Measurements from ENCODE around the gene ZNF281.
"Not testable (repeated sequence)": the region's sequence is repeated elsewhere in the genome, so short reads cannot be mapped to it uniquely, and the experiment has no call there.

Gene ZNF281

DNA sequence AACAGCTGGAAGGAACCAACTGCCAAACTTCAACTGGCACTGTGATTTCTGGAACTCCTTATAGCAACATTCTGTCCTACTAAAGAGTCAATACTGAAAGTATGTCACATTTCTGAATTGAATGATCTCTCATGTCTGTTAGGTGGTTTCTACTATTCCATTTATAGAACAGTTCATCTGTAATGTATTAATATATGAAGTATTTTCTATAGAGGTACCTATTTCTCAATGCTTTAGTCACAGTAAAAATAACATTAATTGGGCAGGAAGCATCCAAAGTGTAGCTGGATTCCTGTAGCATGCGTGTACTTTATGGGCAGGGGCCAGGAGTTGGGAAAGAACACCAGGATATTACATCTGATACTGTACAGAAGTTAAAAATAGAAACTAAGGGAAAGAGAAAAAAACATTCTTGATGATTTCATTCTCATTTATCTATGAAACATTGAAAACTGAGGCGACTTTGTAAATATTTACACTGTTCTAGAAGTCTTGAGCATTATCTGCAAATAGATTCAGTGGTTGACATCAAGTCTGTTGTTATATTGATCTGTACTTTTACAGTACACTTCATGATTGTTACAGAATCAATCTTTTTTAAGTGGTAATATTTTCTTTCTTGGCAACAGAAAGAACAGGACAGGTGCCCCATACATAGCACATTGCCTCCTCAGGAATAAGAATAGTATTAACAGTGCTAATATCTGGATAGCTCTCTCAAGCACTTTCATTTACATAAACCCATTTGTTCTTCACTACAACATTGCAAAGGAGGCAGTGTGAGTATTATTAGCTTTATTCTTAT is 6.2 kb upstream of the ZNF281 start:
- Mint-ChIP-seq H3K9me3 (no peaks in the 10 kb centered on the region), H3K36me3 (ENCODE audit: insufficient read depth) (no peaks in the 10 kb centered on the region), H3K27ac (no peak overlapping the region), H3K27me3 (no peaks in the 10 kb centered on the region), H3K4me1 (ENCODE audit: low read depth in 2 of 2) (no peaks in the 10 kb centered on the region), H3K4me3 (no peak overlapping the region)
- ATAC-seq (replicated peaks), result no peak
- DNase-seq, result no peak

DNA sequence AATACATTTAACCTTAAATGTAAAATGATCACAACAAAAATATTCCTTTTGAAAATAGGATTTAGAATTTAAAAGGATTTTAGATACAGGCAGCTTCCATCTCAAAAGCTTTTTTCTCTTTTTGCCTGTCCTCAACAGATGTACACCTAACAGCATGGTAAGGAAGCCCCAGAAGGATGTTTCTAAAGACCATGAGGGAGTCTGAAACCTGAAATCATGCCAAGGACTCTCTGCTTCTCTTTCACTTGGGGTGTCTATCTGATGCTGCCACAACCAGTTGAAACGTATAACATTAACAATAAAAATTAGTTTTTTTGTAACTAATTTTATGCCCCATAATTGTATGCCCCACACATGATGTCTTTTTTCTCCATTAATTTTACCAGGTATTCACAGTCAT is 5.4 kb upstream of the ZNF281 start:
- ATAC-seq (replicated peaks), result no peak
- H3K9me3 Mint-ChIP-seq, result no peaks in the 10 kb centered on the region
- H3K36me3 Mint-ChIP-seq (ENCODE audit: insufficient read depth), result peaks cover 4% of the 10 kb centered on the region
- no peaks in the 10 kb centered on the region for H3K27me3 Mint-ChIP-seq
- H3K4me1 Mint-ChIP-seq (ENCODE audit: low read depth in 2 of 2), result peaks cover 2 to 6% of the 10 kb centered on the region in 2 donors
- no peak for DNase-seq
- no peak overlapping the region for H3K4me3 Mint-ChIP-seq
- H3K27ac Mint-ChIP-seq, result no peak overlapping the region

DNA sequence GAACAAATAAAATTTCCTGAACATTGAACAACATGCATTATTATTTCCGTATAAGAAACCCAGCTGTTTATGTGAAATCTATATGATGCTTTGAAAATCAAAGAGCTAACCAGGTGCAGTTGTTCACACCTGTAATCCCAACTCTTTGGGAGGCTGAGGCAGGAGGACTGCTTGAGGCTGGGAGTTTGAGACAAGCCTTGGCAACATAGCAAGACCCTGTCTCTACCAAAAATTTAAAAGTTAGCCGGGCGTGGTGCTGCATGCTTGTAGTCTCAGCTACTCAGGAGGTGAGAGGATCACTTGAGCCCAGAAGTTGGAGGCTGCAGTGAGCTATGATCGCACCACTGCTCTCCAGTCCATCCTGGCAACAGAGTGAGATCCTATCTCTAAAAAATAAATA is 4.8 kb upstream of the ZNF281 start:
- Mint-ChIP-seq H3K27me3 (no peaks in the 10 kb centered on the region), H3K36me3 (ENCODE audit: insufficient read depth) (peaks cover 9% of the 10 kb centered on the region), H3K9me3 (no peaks in the 10 kb centered on the region), H3K4me3 (no peak overlapping the region), H3K27ac (no peak overlapping the region), H3K4me1 (ENCODE audit: low read depth in 2 of 2) (peaks cover 7 to 12% of the 10 kb centered on the region in 2 donors)
- DNase-seq, result no peak
- ATAC-seq (replicated peaks), result no peak

- not testable (repeated sequence) for DNase-seq; H3K9me3 Mint-ChIP-seq; H3K27ac Mint-ChIP-seq; H3K4me3 Mint-ChIP-seq; ATAC-seq (replicated peaks); H3K27me3 Mint-ChIP-seq
- peaks cover 15% of the 10 kb centered on the region for H3K36me3 Mint-ChIP-seq (ENCODE audit: insufficient read depth)
- peaks cover 11 to 17% of the 10 kb centered on the region in 2 donors for H3K4me1 Mint-ChIP-seq (ENCODE audit: low read depth in 2 of 2)
Observed at GRCh38 chr1:200413766-200414165, 3.9 kb upstream of the ZNF281 start.

DNA sequence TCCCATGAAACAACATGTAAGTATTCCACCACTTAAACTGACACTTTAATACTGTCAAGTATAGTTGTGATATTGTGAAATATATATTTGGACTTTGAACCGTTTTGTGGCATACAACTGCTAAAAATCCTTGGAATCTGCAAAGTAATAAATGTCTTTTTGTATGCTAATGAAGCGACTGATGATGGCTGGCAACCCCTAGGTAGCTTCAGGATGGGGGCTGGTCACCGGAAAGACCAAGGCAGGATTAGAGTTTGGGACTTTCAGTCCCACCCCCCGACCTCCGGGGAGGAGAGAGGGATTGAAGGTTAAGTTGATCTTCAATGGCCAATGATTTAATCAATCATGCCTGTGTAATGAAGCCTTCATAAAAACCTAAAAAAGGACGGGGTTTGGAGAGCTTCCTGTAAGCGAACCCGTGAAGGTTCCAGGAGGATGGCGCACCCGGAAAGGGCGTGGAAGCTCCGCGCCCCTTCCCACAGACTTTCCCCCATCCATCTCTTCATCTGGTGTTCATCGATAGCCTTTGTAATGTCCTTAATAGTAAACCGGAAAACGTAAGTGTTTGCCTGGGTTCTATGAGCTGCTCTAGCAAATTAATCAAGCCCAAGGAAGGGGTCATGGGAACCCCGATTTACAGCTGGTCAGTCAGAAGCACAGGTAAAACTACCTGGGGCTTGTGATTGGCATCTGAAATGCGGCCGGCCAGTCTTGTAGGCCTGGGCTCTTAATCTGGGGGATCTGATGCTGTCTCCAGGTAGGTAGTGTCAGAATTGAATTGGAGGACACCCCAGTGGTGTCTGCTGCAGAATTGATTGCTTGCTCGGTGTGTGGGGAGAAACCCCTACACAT is 1.8 kb upstream of the ZNF281 start:
- DNase-seq (no peak), ATAC-seq (replicated peaks) (no peak)
- Mint-ChIP-seq H3K27ac (no peak overlapping the region), H3K4me3 (no peak overlapping the region), H3K36me3 (ENCODE audit: insufficient read depth) (peaks cover 18% of the 10 kb centered on the region), H3K9me3 (no peaks in the 10 kb centered on the region), H3K4me1 (ENCODE audit: low read depth in 2 of 2) (peaks cover 27 to 35% of the 10 kb centered on the region in 2 donors), H3K27me3 (no peaks in the 10 kb centered on the region)

DNA sequence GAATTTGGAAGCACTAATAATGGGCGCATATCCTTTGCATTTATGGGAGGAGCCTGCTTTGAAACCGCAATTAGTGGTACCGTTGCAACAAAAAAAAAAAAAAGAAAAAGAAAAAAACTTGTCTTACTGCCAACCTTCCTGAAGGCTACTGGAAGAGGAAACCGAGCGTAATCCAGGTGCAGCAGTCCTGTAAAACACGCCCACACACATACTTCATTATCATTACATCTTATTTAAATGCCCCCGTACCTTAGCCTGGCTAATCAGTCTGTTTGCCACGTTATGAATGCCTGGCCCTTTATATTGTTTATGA is 686 bp upstream of the ZNF281 start:
- H3K4me1 Mint-ChIP-seq (ENCODE audit: low read depth in 2 of 2), result peaks cover 36 to 45% of the 10 kb centered on the region in 2 donors
- DNase-seq (no peak), ATAC-seq (replicated peaks) (no peak)
- H3K36me3 Mint-ChIP-seq (ENCODE audit: insufficient read depth), result peaks cover 22% of the 10 kb centered on the region
- H3K27me3 Mint-ChIP-seq, result no peaks in the 10 kb centered on the region
- H3K4me3 Mint-ChIP-seq, result peak overlapping the region; percentile 94 to 98
- peak overlapping the region; percentile 92 to 97 for H3K27ac Mint-ChIP-seq
- no peaks in the 10 kb centered on the region for H3K9me3 Mint-ChIP-seq

DNA sequence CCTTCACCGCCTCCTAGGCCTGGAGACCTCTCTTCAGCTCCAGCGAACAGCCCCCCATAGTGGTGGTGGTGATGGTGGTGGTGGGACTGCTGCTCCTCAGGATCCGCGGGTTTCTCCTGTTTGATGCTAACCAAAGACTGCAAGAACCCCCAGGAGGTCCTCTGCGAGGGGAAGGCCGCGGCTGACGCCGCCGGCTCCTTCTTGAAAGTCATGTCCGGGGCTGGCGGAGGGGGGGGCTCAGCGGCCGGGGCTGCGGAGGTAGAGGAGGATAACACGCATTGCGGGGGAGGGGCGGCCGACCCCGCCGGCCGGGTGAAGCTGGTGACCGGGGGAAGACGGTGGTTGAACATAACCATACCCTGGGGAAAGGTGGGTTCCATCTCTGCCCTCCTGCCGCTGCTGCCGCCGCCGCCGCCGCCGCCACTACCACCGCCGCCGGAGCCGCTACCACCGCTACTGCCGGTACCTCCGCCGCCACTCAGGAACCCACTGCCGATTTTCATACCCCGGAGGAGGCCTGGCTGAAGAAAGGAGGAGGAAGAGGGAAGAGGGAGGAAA is 554 bp downstream of the ZNF281 start:
- H3K36me3 Mint-ChIP-seq (ENCODE audit: insufficient read depth), result peaks cover 32% of the 10 kb centered on the region
- no peaks in the 10 kb centered on the region for H3K9me3 Mint-ChIP-seq
- H3K27ac Mint-ChIP-seq, result peak overlapping the region; percentile 92 to 97
- no peaks in the 10 kb centered on the region for H3K27me3 Mint-ChIP-seq
- ATAC-seq (replicated peaks) (peak; percentile 46), DNase-seq (peak; percentile 36 to 40 (median 40))
- peak overlapping the region; percentile 94 to 98 for H3K4me3 Mint-ChIP-seq
- H3K4me1 Mint-ChIP-seq (ENCODE audit: low read depth in 2 of 2), result peaks cover 36 to 50% of the 10 kb centered on the region in 2 donors

DNA sequence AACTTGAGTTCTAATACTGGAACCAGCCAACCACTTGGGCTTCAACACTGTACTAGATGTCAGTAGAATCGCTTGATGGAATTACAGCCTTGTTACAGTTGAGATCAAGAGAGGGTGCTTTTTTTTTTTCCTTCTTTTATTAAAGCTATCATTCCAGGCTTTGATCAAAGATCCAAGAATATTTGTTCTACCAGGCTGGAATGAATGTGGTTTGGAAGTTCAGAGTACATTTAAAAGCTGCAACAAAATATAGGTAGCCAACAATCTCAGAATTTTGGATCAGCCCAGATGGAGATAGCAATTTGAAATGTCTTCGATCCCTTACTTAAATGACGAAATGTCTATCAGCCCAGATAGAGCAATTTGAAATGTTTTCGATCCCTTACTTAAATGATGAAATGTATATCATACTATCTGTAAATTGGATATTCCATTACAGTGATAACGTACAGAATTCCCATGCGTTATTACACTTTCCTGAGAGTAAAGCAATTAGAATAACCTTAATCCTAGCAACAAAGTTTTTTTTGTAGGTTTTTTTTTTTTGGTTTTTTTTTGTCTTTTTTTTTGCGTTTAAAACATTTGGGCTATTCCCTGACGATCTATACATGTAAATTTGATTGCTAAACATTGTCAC is 3.6 kb downstream of the ZNF281 start:
- Mint-ChIP-seq H3K4me3 (peak overlapping the region; percentile 33 to 48), H3K4me1 (ENCODE audit: low read depth in 2 of 2) (peaks cover 42 to 61% of the 10 kb centered on the region in 2 donors), H3K27me3 (no peaks in the 10 kb centered on the region), H3K27ac (no peak overlapping the region), H3K9me3 (no peaks in the 10 kb centered on the region), H3K36me3 (ENCODE audit: insufficient read depth) (peaks cover 32% of the 10 kb centered on the region)
- no peak for DNase-seq
- no peak for ATAC-seq (replicated peaks)

DNA sequence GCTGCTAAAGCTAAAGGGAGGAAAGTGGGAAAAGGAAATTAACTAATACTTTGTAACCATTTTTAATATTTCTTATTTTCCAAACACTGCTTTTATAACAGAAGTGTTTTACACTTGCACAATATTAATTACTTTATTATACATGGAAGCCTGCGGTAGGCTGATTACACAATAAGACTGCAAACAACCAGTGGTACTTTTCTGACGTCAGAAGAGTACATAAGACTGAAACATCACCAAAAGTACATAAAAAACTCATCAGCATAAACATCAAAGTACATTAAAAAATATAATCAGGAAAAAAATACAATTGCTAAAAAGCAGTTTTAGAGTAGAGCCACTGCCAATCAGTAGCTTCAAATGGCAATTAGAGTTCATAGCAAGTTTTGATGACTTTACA is 4.6 kb downstream of the ZNF281 start:
- Mint-ChIP-seq H3K27me3 (no peaks in the 10 kb centered on the region), H3K4me1 (ENCODE audit: low read depth in 2 of 2) (peaks cover 40 to 56% of the 10 kb centered on the region in 2 donors), H3K9me3 (no peaks in the 10 kb centered on the region), H3K27ac (no peak overlapping the region), H3K4me3 (peak overlapping the region in 1 of 2 donors; percentile 48), H3K36me3 (ENCODE audit: insufficient read depth) (peaks cover 29% of the 10 kb centered on the region)
- ATAC-seq (replicated peaks) (no peak), DNase-seq (no peak)

DNA sequence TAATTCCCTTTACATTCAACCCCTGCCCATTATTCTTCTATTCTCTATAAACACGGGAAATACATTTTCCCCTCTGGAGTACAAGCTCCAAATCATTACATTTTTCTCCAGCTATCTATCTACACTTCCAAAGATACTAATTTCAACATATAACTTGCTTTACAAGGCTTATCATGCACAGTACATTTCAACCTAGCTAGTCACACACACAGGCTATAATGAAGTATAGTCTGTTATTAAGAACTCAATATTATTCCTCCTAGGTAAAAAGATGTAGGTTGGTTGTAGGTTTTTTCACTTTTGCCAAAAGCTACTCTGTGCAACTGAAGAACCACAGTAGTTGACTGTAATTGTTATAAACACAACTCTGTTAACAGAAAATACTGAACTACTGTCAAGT is 8.1 kb downstream of the ZNF281 start:
- H3K36me3 Mint-ChIP-seq (ENCODE audit: insufficient read depth), result peaks cover 21% of the 10 kb centered on the region
- ATAC-seq (replicated peaks) (no peak), DNase-seq (no peak)
- no peaks in the 10 kb centered on the region for H3K27me3 Mint-ChIP-seq
- H3K9me3 Mint-ChIP-seq, result no peaks in the 10 kb centered on the region
- peaks cover 15 to 35% of the 10 kb centered on the region in 2 donors for H3K4me1 Mint-ChIP-seq (ENCODE audit: low read depth in 2 of 2)
- H3K27ac Mint-ChIP-seq, result no peak overlapping the region
- H3K4me3 Mint-ChIP-seq, result no peak overlapping the region

DNA sequence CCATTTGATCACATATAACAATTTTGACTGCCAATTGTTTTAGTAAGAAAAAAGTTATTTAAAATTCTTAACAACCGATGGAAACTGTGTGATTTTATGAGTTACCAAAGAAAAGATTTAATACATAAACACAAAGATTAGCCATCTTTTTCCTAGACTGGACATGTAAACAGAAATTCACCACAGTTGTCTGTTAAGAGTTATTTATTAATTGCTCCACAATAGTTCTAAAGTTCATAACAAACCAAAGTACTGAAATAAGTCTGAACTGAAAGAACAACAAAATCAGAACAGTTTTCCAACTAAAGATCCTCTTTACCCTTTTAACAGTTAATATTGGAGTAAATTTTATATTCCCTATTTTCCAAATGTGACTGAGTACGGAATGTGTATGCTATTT is 8.6 kb downstream of the ZNF281 start:
- DNase-seq (no peak), ATAC-seq (replicated peaks) (no peak)
- Mint-ChIP-seq H3K4me1 (ENCODE audit: low read depth in 2 of 2) (peaks cover 14 to 32% of the 10 kb centered on the region in 2 donors), H3K27me3 (no peaks in the 10 kb centered on the region), H3K4me3 (no peak overlapping the region), H3K9me3 (no peaks in the 10 kb centered on the region), H3K27ac (no peak overlapping the region), H3K36me3 (ENCODE audit: insufficient read depth) (peaks cover 17% of the 10 kb centered on the region)

DNA sequence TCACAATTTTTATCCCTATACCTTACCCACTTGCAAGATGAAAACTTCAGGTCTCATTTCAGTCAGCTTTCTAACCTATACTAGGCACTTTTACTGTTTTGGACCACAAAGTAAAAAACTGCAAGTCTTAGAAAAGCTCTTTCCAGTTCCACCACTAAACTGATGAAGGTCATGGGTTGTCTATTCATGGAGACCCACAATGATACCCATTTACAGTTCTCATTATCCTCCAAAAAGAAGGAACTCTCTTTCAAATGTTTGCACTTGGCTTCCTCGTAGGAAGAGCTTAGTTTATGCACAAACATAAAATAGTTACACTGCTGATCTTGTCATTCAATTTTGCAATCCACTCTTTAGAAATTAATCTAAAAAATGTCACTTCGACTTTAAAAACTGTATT is 9.3 kb downstream of the ZNF281 start:
- DNase-seq (no peak), ATAC-seq (replicated peaks) (no peak)
- H3K4me1 Mint-ChIP-seq (ENCODE audit: low read depth in 2 of 2), result peaks cover 7 to 25% of the 10 kb centered on the region in 2 donors
- no peak overlapping the region for H3K27ac Mint-ChIP-seq
- no peak overlapping the region for H3K4me3 Mint-ChIP-seq
- peaks cover 15% of the 10 kb centered on the region for H3K36me3 Mint-ChIP-seq (ENCODE audit: insufficient read depth)
- no peaks in the 10 kb centered on the region for H3K9me3 Mint-ChIP-seq
- no peaks in the 10 kb centered on the region for H3K27me3 Mint-ChIP-seq

- Mint-ChIP-seq H3K4me1 (ENCODE audit: low read depth in 2 of 2) (peaks cover 6 to 21% of the 10 kb centered on the region in 2 donors), H3K27me3 (no peaks in the 10 kb centered on the region), H3K36me3 (ENCODE audit: insufficient read depth) (peaks cover 12% of the 10 kb centered on the region), H3K27ac (no peak overlapping the region), H3K9me3 (no peaks in the 10 kb centered on the region), H3K4me3 (no peak overlapping the region)
- DNase-seq (no peak), ATAC-seq (replicated peaks) (no peak)
Observed at GRCh38 chr1:200399860-200400259, 10.0 kb downstream of the ZNF281 start.
